CD4-positive, CD25-positive, alpha-beta regulatory T cell (primary cell): ENCODE results near the gene ASB4. TPM values are rescaled to one million over a fixed set of nuclear protein-coding genes. Genes with fewer than 3 reads are reported as not detected.

Experiments
- ATAC-seq, 2 donors: fragments of 150-1000 bp; cut with Tn5 transposase; one replicate each; pipeline ENCODE4 v1.10.0; 2021; ENCODE audit warnings: low read depth in 2 of 2, moderate number of reproducible peaks in 2 of 2, moderate library complexity in 1 of 2
- DNase-seq, 3 donors: peaks; one replicate each; pipeline versions ENCODE4 v3.0.0 to v3.0.0-alpha.2; 2012 to 2022; ENCODE audit warnings: mixed read lengths in 1 of 3
- H3K27ac ChIP-seq: one replicate; pipeline ENCODE4 v1.7.0; 2013; ENCODE audit warnings: mild to moderate bottlenecking, low read length; ENCODE audit not compliant: insufficient read depth, poor library complexity, severe bottlenecking
- H3K27me3 ChIP-seq: one replicate; pipeline ENCODE4 v1.7.0; 2013; ENCODE audit warnings: low read length; ENCODE audit not compliant: control insufficient read depth, insufficient read depth
- H3K36me3 ChIP-seq: one replicate; pipeline ENCODE4 v1.7.0; 2013; ENCODE audit warnings: mild to moderate bottlenecking, low read length, moderate library complexity; ENCODE audit not compliant: control insufficient read depth, insufficient read depth
- H3K4me1 ChIP-seq: 2 replicates; pipeline ENCODE4 v1.7.0; 2013; ENCODE audit warnings: mild to moderate bottlenecking, low read length; ENCODE audit not compliant: insufficient read depth, control insufficient read depth, poor library complexity, severe bottlenecking
- H3K4me3 ChIP-seq: one replicate; pipeline ENCODE4 v1.7.0; 2013; ENCODE audit warnings: low read depth, mild to moderate bottlenecking, low read length, moderate library complexity
- H3K9me3 ChIP-seq, 2 experiments: 1 replicate in 1 of 2; 2 replicates in 1 of 2; pipeline ENCODE4 v1.7.0; 2013; ENCODE audit warnings: low read length in 2 of 2, mild to moderate bottlenecking in 1 of 2, moderate library complexity in 1 of 2; ENCODE audit not compliant: control insufficient read depth in 2 of 2
- H3K27ac Mint-ChIP-seq, 3 donors: one replicate each; pipeline ENCODE4 v1.8.0; 2020 to 2022; ENCODE audit warnings: mild to moderate bottlenecking in 3 of 3, mixed read lengths in 3 of 3, moderate library complexity in 2 of 3
- H3K27me3 Mint-ChIP-seq: one replicate; pipeline ENCODE4 v1.8.0; 2022; ENCODE audit warnings: mild to moderate bottlenecking, mixed read lengths
- H3K36me3 Mint-ChIP-seq: one replicate; pipeline ENCODE4 v1.8.0; 2020; ENCODE audit warnings: mixed read lengths
- H3K4me1 Mint-ChIP-seq, 4 donors: one replicate each; pipeline ENCODE4 v1.8.0; 2020 to 2022; ENCODE audit warnings: mixed read lengths in 4 of 4, mild to moderate bottlenecking in 1 of 4
- H3K4me3 Mint-ChIP-seq, 4 donors: one replicate each; pipeline ENCODE4 v1.8.0; 2020 to 2022; ENCODE audit warnings: mild to moderate bottlenecking in 4 of 4, mixed read lengths in 4 of 4, moderate library complexity in 3 of 4
- H3K9me3 Mint-ChIP-seq, 7 donors: one replicate each; pipeline ENCODE4 v1.8.0; 2020 to 2022; ENCODE audit warnings: mixed read lengths in 7 of 7, mild to moderate bottlenecking in 3 of 7, moderate library complexity in 2 of 7
- polyA plus RNA-seq, 4 donors: library from polyadenylated mRNA; unstranded; fragments of 300-500 nt; fragmentation: Illumina TruSeq; gene quantifications; one replicate each; pipeline ENCODE4 v1.2.3, GENCODE V29; 2021
- total RNA-seq: library from RNA; stranded (reverse); gene quantifications from one replicate; pipeline ENCODE4 v1.2.3, GENCODE V29; 2022

ASB4 gene
- total and polyA plus RNA-seq, 5 donors from 2014 or later, result not detected

GRCh38 chr7:95544171-95544570 is 58.4 kb downstream of the ASB4 start:
- DNase-seq (no peak), ATAC-seq (no peak)
- Mint-ChIP-seq H3K27me3 (peaks cover 10% of the 10 kb centered on the region), H3K9me3 (peaks cover 0 to 2% (median 0%) of the 10 kb centered on the region in 7 donors), H3K27ac (no peak overlapping the region), H3K4me3 (no peak overlapping the region), H3K4me1 (no peaks in the 10 kb centered on the region), H3K36me3 (no peaks in the 10 kb centered on the region)
- H3K4me3 ChIP-seq, result no peak overlapping the region
- no peaks in the 10 kb centered on the region for H3K36me3 ChIP-seq
- no peak overlapping the region for H3K27ac ChIP-seq
- no peaks in the 10 kb centered on the region for H3K4me1 ChIP-seq
- no peaks in the 10 kb centered on the region for H3K9me3 ChIP-seq
- H3K27me3 ChIP-seq, result no peaks in the 10 kb centered on the region

GRCh38 chr7:95545007-95545615 is 59.4 kb downstream of the ASB4 start:
- Mint-ChIP-seq H3K36me3 (no peaks in the 10 kb centered on the region), H3K27ac (no peak overlapping the region), H3K27me3 (peaks cover 10% of the 10 kb centered on the region), H3K4me1 (no peaks in the 10 kb centered on the region), H3K9me3 (peaks cover 0 to 3% (median 0%) of the 10 kb centered on the region in 7 donors), H3K4me3 (no peak overlapping the region)
- Histone ChIP-seq H3K4me3 (no peak overlapping the region), H3K4me1 (no peaks in the 10 kb centered on the region), H3K27me3 (no peaks in the 10 kb centered on the region), H3K9me3 (no peaks in the 10 kb centered on the region), H3K36me3 (no peaks in the 10 kb centered on the region), H3K27ac (no peak overlapping the region)
- ATAC-seq (no peak), DNase-seq (no peak)

- Histone ChIP-seq H3K4me1 (no peaks in the 10 kb centered on the region), H3K4me3 (no peak overlapping the region), H3K27me3 (no peaks in the 10 kb centered on the region)
These were observed 59.9 kb downstream of the ASB4 start for GRCh38 chr7:95545673-95546072.

GRCh38 chr7:95546647-95547046 is 60.9 kb downstream of the ASB4 start:
- Histone ChIP-seq H3K36me3 (no peaks in the 10 kb centered on the region), H3K4me1 (no peaks in the 10 kb centered on the region), H3K27me3 (no peaks in the 10 kb centered on the region), H3K9me3 (no peaks in the 10 kb centered on the region), H3K4me3 (no peak overlapping the region), H3K27ac (no peak overlapping the region)
- Mint-ChIP-seq H3K9me3 (peaks cover 0 to 2% (median 0%) of the 10 kb centered on the region in 7 donors), H3K36me3 (no peaks in the 10 kb centered on the region), H3K4me3 (no peak overlapping the region), H3K27me3 (peaks cover 5% of the 10 kb centered on the region), H3K27ac (no peak overlapping the region), H3K4me1 (no peaks in the 10 kb centered on the region)
- ATAC-seq, result no peak
- no peak for DNase-seq

More at GRCh38 chr7:95545673-95546072, 59.9 kb downstream of the ASB4 start:
- ATAC-seq (no peak), DNase-seq (no peak)
- Mint-ChIP-seq H3K4me1 (no peaks in the 10 kb centered on the region), H3K36me3 (no peaks in the 10 kb centered on the region), H3K27me3 (peaks cover 10% of the 10 kb centered on the region), H3K4me3 (no peak overlapping the region), H3K27ac (no peak overlapping the region), H3K9me3 (peaks cover 0 to 2% (median 0%) of the 10 kb centered on the region in 7 donors)
- Histone ChIP-seq H3K36me3 (no peaks in the 10 kb centered on the region), H3K9me3 (no peaks in the 10 kb centered on the region), H3K27ac (no peak overlapping the region)

GRCh38 chr7:95547361-95548348 is 61.9 kb downstream of the ASB4 start:
- no peak for ATAC-seq
- H3K27ac ChIP-seq, result no peak overlapping the region
- Mint-ChIP-seq H3K27ac (no peak overlapping the region), H3K4me3 (no peak overlapping the region), H3K4me1 (no peaks in the 10 kb centered on the region), H3K36me3 (no peaks in the 10 kb centered on the region), H3K27me3 (peaks cover 5% of the 10 kb centered on the region), H3K9me3 (peaks cover 0 to 2% (median 0%) of the 10 kb centered on the region in 7 donors)
- H3K4me1 ChIP-seq, result no peaks in the 10 kb centered on the region
- no peaks in the 10 kb centered on the region for H3K27me3 ChIP-seq
- no peaks in the 10 kb centered on the region for H3K36me3 ChIP-seq
- H3K4me3 ChIP-seq, result no peak overlapping the region
- DNase-seq, result no peak
- H3K9me3 ChIP-seq, result no peaks in the 10 kb centered on the region

GRCh38 chr7:95549818-95550529 is 64.2 kb downstream of the ASB4 start:
- H3K4me1 Mint-ChIP-seq, result no peaks in the 10 kb centered on the region
- Histone ChIP-seq H3K9me3 (no peaks in the 10 kb centered on the region), H3K4me1 (no peaks in the 10 kb centered on the region), H3K36me3 (no peaks in the 10 kb centered on the region), H3K4me3 (no peak overlapping the region), H3K27me3 (no peaks in the 10 kb centered on the region), H3K27ac (no peak overlapping the region)
- H3K27ac Mint-ChIP-seq, result no peak overlapping the region
- H3K9me3 Mint-ChIP-seq, result peaks cover 0 to 2% (median 0%) of the 10 kb centered on the region in 7 donors
- H3K36me3 Mint-ChIP-seq, result no peaks in the 10 kb centered on the region
- H3K4me3 Mint-ChIP-seq, result no peak overlapping the region
- DNase-seq (no peak), ATAC-seq (no peak)
- peaks cover 5% of the 10 kb centered on the region for H3K27me3 Mint-ChIP-seq

- Mint-ChIP-seq H3K4me1 (no peaks in the 10 kb centered on the region), H3K36me3 (no peaks in the 10 kb centered on the region), H3K4me3 (no peak overlapping the region), H3K9me3 (peaks cover 0 to 2% (median 0%) of the 10 kb centered on the region in 7 donors), H3K27ac (no peak overlapping the region), H3K27me3 (peaks cover 5% of the 10 kb centered on the region)
- ATAC-seq, result no peak
- no peaks in the 10 kb centered on the region for H3K9me3 ChIP-seq
- no peaks in the 10 kb centered on the region for H3K27me3 ChIP-seq
- no peak for DNase-seq
- H3K36me3 ChIP-seq, result no peaks in the 10 kb centered on the region
- H3K27ac ChIP-seq, result no peak overlapping the region
- H3K4me1 ChIP-seq, result no peaks in the 10 kb centered on the region
- no peak overlapping the region for H3K4me3 ChIP-seq
These were observed 64.8 kb downstream of the ASB4 start for GRCh38 chr7:95550546-95550945.
